ENCODE results near the gene USP51.
"Not testable (repeated sequence)": the region's sequence is repeated elsewhere in the genome, so short reads cannot be mapped to it uniquely, and the experiment has no call there.

USP51 gene

GRCh38 chrX:55464050-55464449 lies 25.6 kb downstream of the USP51 start:
- DNase-seq: not testable (repeated sequence)

DNA sequence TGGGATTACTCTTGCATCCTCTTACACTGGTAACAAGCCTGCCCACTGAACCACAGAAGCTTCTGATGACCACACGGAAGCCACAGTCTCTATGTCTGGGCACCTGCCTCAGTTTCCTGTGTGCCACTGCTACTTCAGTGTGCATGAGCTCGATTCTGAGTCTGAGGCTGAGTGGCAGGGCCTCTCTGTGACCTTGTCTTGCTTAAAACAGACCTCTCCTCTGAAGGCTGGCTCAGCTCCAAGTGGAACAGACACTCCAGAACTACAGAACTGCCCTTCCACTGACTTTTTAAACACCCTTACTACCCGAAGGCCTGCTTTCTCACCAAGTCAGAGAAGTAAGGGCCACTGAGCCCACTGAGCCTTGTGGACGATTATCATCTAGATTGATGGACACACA lies 29.7 kb downstream of the USP51 start:
- DNase-seq: not testable (repeated sequence)

DNA sequence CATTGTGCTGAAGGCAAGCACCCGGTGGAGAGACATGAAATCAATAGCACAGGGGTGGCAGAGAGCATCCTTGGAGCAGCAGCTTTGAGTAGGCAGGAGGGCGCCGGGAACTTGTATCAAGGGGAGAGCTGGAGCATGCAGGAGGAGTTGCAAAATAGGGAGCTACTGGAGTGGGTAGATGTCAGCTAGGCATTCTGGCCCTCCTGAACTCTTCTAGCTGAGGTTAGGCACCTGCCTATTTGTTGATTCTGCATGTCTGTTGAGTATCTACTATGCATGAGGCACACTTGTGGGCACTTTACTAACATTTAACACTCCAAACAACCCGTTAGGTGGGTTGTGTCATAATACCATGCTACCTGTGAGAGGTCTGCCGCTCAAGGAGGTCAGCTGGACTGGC lies 30.2 kb downstream of the USP51 start:
- not testable (repeated sequence) for DNase-seq

- not testable (repeated sequence) for DNase-seq
These were observed 33.9 kb downstream of the USP51 start for GRCh38 chrX:55455708-55456107.

DNA sequence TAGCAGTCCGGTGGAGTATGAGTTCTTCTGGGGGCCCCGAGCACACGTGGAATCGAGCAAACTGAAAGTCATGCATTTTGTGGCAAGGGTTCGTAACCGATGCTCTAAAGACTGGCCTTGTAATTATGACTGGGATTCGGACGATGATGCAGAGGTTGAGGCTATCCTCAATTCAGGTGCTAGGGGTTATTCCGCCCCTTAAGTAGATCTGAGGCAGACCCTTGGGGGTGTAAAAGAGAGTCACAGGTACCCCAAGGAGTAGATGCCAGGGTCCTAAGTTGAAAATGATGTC lies 36.9 kb downstream of the USP51 start:
- DNase-seq: no peak

GRCh38 chrX:55451990-55452832 lies 37.4 kb downstream of the USP51 start, which contains the start of gene MAGEH1:
Gene MAGEH1, plus strand, starts transcription at chrX:55452127. Its CDS starts 248 bp downstream, at chrX:55452375.
- peak; percentile 41 for DNase-seq

DNA sequence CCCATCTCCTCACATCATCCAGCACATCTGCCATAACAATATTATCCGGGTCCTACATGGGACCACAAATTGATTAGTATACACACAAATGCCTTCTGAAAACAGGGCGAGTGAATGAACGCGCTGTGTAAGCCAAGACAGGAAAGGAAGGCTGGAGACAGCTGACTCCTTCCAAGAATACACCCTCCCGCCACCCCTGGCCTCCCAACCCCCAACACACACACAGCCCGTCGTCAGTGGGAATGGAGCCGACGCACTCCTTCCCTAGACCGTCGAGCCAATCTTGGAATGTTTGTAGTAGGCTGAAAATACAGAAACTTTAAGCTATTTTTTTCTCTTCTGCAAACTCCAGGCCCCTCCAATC lies 38.0 kb downstream of the USP51 start:
- DNase-seq: no peak

GRCh38 chrX:55451141-55451540 lies 38.5 kb downstream of the USP51 start:
- DNase-seq: no peak

GRCh38 chrX:55450259-55450658 lies 39.4 kb downstream of the USP51 start:
- no peak for DNase-seq

DNA sequence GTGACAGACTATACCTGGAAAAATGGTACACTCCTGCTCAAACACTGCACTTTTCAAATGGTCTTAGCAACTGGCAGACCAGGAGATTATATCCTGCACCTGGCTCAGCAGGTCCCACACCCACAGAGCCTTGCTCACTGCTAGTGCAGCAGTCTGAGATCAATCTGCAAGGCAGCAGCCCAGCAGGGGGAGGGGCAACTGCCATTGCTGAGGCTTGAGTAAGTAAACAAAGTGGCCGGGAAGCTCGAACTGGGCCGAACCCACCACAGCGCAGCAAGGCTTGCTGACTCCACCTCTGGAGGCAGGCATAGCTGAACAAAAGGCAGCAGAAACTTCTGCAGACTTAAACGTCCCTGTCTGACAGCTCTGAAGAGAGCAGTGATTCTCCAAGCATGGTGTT lies 46.2 kb downstream of the USP51 start:
- DNase-seq: not testable (repeated sequence)
